NCI-H748 (cell line): ENCODE results near the gene TSPAN9.

Experiments used
- DNase-seq: peaks from one replicate; lab custom pipeline; 2025; ENCODE audit not compliant: unreplicated experiment; lab: John Stamatoyannopoulos, UW

TSPAN9 gene

DNA sequence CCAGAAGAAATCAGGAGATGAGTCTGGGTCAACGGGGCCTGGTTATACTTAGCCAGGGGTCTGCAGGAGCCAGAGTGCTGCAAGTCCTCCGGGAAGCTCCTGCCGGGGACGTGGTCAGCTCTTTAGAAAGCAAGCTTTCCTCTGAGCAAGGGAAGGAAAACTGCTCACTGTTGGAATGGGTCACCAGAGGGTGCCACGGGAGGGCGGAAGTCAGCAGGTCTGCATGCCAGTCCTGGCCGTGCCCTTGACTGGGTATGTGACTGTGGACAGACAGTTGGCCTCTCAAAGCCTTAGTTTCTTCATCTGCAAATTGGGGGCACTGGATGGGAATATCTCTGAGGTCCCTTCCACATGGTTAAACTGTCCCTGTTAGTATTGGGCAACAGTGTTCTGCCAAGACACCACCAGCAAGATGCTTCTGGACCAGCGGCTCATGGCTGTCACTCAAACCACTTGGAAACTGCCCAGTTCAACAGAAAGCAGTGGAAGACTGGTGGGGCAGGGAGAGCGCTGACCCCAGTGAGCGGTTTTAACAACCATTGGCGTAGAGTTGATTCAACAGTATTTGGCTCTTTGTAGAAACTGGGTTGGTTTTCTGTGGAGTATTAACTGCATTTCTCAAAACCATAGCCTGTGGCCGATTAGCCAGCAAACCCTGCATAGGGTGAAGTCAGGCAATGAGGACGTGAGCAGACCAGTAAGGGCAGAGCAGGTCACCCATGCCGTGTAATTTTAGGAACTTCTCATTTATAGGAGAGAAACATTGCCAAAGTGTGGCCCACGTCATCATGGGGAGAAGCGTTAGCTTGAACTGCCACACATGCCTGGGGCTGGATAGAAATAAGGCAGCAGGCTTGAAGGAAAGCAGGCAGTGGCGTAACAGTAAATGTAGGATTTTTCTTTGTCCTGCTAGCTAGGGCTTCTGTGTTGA lies 249.9 kb downstream of the TSPAN9 start:
- no peak for DNase-seq

DNA sequence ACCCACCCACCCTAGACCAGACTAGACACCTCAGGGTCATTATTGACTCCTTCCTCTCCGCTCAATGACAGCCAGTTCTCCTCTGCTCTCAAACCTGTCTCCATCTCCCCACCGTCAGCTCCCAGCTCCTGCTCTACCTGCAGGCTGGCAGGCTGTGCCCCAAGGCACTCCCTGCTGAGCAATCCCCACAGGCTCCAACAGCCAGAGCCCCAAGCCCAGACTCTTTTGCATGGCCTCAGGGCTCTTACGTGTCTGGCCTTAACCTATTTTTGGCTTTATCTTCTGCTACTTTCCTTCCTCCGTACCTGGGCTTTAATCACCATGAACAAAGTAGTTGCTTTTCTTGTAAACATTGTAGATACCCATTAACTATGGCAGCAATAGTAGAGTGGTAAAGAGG lies 250.9 kb downstream of the TSPAN9 start:
- DNase-seq, result no peak

DNA sequence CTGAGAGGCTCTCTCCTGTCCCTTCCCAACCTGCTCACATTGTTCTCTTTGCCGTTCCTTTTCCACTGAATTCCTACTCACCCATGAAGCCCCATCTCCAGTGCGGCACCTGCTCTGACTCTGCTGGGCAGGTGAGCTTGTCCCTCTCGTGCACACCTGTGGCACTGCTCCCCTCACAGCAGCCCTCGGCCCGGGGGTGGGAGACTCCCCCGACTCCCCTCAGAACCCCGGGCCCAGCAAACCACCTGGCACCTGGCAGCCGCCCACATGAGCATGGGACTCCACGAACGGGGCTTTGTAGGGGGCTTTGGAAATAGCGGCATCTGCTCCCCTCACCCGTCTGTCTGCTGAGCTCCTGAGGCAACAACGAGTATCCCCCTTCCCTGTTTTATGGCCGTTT lies 251.4 kb downstream of the TSPAN9 start:
- DNase-seq, result no peak

DNA sequence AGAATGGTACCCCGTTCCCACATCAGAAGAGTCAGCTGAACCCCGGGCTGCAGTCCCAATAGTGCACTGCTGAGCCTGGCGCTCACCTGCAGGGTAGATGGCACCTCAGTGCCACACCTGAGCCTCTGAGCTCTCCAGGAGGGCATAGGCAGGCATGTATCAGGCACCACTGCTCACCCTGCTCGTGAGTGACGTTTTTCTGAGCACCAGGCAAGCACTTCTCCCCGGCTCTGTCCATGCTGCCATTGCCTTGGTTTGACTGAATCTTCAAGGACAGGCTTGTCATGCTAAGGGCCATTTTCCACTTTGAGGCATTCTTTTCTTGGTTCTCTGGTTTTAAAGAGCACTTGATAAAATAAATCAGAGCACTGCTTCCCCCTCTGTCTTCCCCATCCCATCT lies 252.2 kb downstream of the TSPAN9 start:
- DNase-seq, result no peak

DNA sequence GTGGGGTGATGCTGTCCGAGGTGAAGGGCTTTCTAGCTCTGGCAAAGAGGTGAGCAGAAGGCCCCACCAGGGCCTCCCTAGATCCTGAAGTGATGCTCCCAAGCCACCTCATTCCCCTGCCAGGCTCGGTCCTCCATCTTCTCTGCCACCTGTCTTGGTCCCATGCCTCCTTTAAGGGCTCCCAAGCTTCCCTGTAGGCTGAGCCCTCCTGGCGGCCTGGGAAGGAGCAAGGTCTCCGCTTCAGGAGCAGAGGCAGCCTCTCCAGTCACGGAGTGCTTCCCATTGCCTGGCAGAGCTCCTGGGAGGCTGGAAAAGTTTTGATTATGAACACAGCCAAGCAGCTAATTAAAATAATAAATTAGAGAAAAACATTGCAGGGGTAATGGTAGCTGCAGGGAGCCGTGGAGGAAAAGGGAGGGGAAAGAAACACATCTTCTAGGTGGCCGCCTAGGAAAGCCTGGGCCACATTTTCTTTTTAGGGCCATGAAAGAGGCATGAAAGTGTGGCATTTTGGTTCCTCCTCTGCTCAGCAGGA lies 253.9 kb downstream of the TSPAN9 start:
- no peak for DNase-seq

DNA sequence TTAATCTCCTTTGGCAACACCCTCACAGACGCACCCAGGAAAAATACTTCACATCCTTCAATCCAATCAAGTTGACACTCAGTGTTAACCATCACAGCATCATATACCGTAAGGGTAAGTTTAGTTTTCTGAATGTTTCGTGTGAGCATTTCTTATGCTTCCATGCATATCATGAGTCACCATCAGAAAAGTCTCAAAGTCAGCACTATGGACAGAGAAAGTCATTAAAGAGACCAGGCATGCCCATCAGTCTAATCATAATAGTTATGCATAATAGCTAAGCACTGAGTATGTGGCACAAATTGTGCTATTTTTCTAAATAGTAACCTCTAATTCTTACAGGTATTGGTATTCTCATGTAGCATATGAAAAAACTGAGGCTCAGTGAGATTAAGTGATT lies 255.0 kb downstream of the TSPAN9 start:
- no peak for DNase-seq

DNA sequence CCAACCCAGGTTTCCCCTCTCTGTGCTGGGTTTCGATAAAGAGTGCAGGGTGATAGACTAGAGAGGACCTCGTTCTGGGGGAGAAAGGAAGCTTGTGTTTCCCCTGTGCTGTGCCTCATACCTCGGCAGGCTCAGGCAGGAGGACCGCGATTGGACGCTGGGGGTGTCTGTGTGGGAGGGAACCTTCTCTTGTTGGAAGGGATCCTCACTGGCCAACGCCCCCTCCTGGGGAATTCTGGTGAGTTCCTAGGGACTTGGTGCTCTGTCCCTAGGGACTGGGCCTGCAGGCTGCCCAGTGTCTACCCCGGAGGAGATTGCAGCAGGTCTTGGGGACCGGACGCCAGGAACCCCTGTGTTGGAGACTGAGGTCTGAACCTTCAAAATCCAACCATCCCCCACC lies 256.4 kb downstream of the TSPAN9 start:
- no peak for DNase-seq

DNA sequence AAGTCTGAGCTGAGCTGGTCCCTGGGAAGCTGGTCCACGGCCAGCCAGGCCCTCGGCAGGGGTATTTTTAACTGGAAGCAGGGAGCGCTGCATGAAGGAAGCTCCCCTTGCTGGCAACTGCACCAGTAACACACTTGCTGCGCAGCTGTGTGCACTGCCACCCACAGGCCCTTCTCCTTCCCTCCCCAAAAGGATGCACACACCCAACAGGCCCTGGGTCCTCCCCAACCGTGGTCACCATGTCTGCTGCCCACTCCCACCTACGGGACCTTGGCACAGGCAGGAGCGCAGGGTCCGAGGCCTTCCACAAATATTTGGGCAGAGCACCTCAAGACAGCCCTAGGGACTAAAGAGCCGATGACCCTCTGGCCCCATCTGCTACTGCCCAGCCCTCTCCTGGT lies 256.8 kb downstream of the TSPAN9 start:
- no peak for DNase-seq

DNA sequence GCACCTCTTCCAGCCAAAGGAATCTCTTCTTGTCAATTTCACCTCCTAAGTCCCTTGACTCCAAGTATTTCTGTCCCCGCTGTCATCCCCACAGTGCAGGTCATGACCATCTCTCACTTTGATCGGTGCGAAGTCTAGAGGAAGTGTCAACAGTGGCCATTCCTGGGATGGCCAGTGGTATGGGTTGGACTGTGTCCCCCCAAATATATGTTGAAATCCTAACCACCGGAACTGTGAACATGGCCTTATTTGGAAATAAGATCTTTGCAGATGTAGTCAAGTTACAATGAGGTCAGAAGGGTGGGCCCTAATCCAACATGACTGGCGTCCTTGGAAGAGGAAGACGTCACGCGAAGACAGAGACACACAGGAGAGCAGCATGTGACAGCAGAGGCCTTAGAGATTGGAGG lies 257.9 kb downstream of the TSPAN9 start:
- no peak for DNase-seq
